D341Med (cell line): ENCODE measurements around the gene ANAPC5.
"Not testable (repeated sequence)": the region's sequence is repeated elsewhere in the genome, so short reads cannot be mapped to it uniquely, and the experiment has no call there.

ENCODE experiments used
- DNase-seq: peaks from one replicate; pipeline ENCODE4 v3.0.0; 2012; ENCODE audit warnings: low spot score

Gene ANAPC5

GRCh38 chr12:121351820-121352681, at the start of gene ANAPC5:
ANAPC5 (minus strand) TSS chr12:121352411; CDS start chr12:121352340, 71 bp downstream.
- DNase-seq = peak; percentile 94

DNA sequence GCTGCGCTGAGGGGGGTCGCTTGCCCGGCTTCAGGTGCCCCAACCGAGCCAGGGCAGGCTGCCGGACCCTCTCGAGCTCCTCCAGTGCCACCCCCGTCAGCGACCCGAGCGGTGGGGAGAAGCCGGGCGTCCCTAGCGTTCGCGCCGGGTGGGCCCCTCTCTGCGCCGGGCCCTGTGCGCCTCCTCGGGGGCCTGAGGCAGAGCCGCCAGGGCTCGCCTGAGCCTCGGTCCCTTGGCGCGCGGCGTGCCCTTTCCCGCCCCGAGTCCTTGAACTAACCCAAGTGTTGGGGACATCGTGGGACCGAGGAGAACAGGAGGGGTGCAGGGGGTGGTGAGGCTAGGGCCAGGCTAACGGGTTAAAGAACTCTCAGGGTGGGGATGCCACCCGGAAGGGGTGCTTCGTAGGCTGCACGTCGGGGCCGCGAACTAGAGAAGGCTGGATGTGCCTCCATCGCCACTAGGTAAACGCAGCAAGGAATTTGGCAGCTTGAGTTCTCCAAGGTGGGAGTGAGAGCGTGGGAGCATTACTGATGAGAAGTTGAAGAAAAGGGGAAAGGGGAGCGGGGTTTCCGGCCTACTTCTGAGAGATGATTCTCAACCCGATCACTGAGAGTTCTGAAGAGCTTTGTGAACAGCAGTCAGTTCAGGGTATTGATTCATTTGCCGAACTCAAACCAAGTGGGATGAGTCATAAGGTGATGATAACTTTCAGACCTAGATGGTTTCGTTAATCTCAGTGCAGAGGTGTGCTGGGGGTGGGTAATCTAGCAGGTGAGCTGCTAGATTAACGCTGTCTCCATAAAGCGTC, 48.3 kb upstream of the ANAPC5 start:
- peak; percentile 76 for DNase-seq

GRCh38 chr12:121399391-121400331, 47.5 kb upstream of the ANAPC5 start, which contains the start of gene RNF34:
RNF34 (plus strand) TSS chr12:121400118; CDS start chr12:121400213, 95 bp downstream.
- DNase-seq = peak; percentile 99

- no peak for DNase-seq
Observed at GRCh38 chr12:121398355-121398754, 46.1 kb upstream of the ANAPC5 start.

DNA sequence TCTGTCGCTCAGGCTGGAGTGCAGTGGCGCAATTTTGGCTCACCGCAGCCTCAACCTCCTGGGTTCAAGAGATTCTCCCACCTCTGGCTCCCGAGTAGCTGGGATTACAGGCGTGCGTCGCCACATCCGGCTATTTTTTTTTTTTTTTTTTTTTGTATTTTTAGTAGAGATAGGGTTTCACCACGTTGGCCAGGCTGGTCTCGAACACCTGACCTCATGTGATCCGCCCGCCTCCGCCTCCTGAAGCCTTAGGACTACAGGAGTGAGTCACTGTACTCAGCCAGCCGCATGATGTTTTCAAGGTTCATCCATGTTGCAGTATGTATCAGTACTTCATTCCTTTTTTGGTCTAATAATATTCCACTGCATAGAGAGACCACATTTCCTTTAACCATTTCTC, 45.3 kb upstream of the ANAPC5 start:
- no peak for DNase-seq

GRCh38 chr12:121392325-121392716, 40.1 kb upstream of the ANAPC5 start:
- DNase-seq = no peak

DNA sequence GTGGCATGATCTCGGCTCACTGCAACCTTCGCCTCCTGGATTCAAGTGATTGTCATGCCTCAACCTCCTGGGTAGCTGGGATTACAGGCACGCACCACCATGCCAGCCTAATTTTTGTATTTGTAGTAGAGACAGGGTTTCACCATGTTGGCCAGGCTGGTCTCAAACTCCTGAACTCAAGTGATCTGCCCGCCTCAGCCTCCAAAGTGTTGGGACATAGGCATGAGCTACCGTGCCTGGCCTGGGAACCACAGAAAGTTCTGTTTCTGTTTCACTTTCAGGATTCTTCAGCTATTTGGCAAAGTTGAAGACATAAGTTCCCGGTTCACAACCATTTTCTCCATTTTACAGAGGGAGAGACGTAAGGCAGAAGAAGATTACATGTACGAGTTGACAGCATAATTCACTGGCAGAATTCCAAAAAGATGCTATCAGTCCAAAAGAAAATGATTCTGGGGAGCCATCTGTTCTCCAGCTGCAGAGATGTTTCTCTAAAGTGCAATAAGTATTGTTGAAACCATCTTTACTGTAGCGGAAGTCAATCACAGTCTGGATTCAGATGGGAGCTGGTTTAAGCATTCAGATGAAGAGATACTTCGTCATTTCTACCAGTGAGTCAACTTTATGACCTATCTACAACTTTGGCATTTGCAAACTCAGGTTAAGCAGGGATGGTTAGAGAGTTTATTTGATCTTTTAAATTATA, 39.6 kb upstream of the ANAPC5 start:
- DNase-seq = no peak

DNA sequence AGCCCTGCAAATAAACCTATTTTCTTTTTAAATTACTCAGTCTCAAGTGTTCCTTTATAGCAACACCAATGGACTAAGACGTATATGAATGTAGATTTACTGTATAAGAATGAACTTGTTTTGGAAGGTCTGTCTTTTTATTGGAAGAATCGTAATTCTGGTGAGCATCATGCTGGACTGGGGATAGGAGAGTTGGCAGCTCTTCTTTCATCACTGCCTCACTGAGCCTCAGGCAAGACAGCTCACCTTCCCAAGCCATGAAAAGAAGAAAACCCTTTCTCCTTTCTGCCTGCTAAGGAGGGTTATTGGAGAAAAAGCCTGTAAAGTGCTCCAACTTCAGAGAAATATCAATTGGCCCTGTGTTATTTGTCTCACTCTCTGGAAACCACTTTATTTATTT, 38.6 kb upstream of the ANAPC5 start:
- no peak for DNase-seq

DNA sequence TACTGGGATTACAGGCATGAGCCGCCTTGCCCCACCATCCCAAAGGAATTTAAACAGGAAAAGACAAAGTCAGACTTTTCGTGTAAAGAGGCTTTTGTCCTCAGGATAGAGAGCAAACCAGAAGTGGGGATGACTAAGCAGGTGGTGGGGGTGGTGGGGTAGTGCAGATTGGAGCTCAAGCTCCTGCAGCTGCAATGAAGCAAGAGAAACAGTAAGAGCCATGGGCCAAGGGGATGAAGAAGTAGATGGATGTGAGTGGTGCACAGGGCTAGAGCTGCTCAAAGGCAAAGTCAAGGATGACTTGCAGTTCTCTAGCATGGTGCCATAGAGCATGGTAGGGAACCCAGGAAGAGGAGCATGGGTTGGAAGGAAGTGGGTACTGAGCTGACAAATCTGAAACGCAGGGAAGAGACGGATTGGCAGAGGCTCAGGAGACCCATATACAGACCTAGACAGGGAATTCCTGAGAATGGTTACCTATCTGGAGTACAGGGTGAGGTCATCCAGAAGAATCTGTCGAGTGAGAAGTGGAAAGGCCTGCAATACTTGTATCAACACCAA, 36.3 kb upstream of the ANAPC5 start:
- no peak for DNase-seq

GRCh38 chr12:121384891-121385290, 32.7 kb upstream of the ANAPC5 start:
- DNase-seq = not testable (repeated sequence)

DNA sequence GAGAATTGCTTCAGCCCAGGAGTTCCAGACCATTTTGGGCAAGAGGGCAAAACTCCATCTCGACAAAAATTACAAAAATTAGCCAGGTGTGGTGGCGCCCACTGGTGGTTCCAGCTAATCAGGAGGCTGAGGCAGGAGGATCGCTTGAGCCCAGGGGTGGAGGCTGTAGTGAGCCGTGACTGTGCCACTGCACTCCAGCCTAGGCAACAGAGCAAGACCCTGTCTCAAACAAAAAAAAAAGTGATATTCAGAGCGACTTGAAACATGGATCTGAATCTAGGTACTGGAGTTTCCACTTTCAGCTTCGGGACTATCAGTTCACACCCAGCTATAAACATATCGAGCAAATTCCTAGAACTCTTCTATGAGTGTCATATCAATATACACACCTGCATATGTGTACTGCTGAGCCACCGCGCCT, 31.4 kb upstream of the ANAPC5 start:
- no peak for DNase-seq

GRCh38 chr12:121379945-121380344, 27.7 kb upstream of the ANAPC5 start:
- DNase-seq = no peak

DNA sequence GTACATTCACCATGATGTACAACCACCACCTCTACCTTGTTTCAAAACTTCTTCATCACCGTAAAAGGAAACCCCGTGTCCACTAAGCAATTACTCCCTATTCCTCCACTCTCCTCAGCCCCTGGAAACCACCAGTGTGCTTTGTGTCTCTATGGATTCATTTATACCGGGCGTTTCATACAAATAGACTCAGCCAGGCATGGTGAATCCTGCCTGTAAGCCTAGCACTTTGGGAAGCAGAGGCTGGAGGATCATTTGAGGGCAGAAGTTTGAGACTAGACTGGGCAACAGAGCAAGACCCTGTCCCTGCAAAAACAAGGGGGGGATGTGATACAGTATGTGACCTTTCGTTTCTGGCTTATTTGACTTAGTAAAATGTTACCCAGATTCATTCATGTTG, 26.5 kb upstream of the ANAPC5 start:
- no peak for DNase-seq

DNA sequence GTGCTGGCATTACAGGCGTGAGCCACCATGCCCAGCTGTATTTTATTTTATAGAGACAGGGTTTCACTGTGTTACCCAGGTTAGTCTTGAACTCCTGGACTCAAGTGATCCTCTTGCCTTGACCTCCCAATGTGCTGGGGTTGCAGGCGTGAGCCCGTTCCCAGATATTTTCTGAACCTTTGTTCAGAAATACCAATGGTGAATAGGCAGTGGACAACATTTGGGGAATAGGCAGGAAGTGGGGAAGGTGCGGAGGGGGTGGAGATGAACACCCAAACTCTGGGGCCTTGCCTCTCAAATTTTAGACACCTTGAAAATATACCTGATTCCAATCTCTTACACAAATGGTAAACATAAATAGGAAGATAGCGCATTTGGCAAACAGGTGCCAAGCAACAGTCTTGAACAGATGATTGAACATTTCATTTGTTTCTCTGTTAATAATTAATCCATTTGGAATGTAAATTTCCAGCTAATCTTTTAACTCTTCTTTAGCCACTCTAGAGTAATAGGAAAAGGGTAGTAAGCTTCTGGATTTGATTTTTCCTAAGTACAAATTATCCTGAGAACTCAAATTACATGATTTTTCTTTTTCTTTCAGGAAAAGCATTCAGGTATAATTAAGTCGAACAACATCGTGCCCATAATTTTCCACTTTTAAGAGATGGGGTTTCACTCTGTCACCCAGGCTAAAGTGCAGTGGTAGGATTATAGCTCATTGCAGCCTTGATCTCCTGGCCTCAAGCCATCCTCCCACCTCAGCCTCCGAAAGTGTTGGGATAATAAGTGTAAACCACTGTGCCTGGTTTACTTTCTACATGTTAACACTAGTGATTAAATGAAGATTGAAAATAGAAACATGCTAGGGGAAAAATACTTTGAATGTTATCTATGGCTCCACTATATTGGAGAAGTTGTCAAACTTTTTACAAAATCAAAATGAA, 24.8 kb upstream of the ANAPC5 start:
- no peak for DNase-seq

DNA sequence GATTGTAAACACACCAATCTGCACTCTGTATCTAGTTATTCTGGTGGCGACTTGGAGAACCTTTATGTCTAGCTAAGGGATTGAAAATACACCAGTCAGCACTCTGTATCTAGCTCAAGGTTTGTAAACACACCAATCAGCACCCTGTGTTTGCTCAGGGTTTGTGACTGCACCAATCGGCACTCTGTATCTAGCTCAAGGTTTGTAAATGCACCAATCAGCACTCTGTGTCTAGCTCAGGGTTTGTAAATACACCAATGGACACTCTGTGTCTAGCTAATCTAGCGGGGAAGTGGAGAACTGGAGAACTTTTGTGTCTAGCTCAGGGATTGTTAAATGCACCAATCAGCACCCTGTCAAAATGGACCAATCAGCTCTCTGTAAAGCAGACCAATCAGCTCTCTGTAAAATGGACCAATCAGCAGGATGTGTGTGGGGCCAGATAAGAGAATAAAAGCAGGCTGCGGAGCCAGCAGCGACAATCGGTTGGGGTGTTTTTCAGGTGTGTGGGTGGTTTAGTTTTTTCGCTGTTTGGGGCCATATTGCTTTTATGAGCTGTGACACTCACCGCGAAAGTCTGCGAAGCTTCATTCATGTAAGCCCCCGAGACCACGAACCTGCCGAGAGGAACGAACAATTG, 22.9 kb upstream of the ANAPC5 start:
- DNase-seq = not testable (repeated sequence)

DNA sequence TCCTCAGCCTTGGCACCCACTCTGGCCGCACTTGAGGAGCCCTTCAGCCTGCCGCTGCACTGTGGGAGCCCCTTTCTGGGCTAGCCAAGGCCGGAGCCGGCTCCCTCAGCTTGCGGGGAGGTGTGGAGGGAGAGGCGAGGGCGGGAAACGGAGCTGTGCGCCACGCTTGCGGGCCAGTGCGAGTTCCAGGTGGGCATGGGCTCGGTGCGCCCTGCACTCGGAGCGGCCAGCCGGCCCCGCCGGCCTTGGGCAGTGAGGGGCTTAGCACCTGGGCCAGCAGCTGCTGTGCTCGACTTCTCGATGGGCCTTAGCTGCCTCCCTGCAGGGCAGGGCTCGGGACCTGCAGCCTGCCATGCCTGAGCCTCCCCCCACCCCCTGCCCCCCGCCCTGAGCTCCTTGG, 22.1 kb upstream of the ANAPC5 start:
- not testable (repeated sequence) for DNase-seq

GRCh38 chr12:121373755-121374154, 21.5 kb upstream of the ANAPC5 start:
- DNase-seq = no peak

- no peak for DNase-seq
Observed at GRCh38 chr12:121371404-121371803, 19.2 kb upstream of the ANAPC5 start.

DNA sequence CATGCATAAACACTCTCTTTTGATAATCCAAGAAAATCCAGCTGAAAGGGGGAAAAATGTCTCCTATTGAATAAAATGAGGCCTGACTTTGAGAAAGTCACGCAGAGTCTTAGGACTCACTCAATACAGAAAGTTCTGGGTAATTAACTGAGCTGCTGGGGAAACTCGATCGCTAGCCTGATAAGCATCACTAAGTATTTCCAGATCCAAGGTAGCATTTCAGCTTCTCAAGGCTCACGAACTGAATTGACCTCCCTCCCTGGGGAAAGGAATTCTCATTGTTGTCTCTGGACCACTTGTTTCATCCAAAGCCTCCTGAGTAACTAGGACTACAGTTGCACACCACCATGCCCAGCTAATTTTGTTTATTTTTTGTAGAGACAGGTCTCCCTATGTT, 13.8 kb upstream of the ANAPC5 start:
- no peak for DNase-seq
